SKM-1 (cell line): ENCODE measurements around the gene TIMM50.

Experiments
- DNase-seq: peaks from one replicate; lab custom pipeline; 2025; ENCODE audit not compliant: unreplicated experiment; lab: John Stamatoyannopoulos, UW

TIMM50 gene

DNA sequence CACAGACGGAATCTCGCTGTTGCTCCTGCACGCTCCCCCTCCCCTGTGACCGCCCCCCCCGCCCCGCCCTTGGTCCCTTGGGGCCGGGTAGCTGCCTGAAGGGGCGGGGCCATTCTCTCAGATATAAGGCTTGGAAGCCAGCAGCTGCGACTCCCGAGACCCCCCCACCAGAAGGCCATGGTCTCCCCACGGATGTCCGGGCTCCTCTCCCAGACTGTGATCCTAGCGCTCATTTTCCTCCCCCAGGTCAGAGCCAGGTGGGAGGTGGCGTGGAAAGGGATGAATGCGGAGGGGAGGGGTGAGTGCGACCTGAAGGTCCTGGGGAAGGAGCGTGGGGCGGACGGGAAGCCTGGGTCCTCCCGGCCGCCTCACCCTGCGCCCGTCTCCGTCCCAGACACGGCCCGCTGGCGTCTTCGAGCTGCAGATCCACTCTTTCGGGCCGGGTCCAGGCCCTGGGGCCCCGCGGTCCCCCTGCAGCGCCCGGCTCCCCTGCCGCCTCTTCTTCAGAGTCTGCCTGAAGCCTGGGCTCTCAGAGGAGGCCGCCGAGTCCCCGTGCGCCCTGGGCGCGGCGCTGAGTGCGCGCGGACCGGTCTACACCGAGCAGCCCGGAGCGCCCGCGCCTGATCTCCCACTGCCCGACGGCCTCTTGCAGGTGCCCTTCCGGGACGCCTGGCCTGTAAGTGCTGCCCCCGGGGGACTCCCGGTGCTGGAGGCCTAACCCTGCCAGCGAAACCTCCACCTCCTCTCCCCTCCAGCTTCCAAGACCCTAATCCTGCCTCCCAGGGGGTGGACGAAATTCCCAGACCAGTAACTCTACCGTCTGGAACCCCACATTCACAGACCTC, 18.4 kb downstream of the TIMM50 start, which contains the start of gene DLL3:
Gene DLL3 (plus strand): TSS at position 150 of the 845 bp plus-strand sequence. CDS start 28 bp downstream, at position 178.
- DNase-seq = no peak

- no peak for DNase-seq
Measured at GRCh38 chr19:39499932-39500331, 19.3 kb downstream of the TIMM50 start.

DNA sequence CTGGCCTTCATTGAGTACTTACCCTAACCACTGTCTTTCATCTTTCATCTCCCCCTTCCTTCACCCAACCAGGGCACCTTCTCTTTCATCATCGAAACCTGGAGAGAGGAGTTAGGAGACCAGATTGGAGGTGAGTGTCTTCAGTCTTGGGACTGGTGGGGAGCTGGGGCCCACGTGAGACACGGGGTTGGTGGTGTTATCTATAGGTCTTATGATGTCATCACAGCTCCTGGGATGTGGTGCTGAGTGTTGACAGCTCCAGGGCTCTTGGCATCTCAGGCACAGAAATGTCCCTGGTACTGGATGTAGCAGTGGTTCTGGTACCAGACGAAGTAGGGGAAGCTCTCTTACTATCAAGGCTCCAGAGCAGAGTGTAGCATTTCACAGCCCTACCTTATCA, 19.9 kb downstream of the TIMM50 start:
- no peak for DNase-seq

- no peak for DNase-seq
Measured at GRCh38 chr19:39501340-39501739, 20.7 kb downstream of the TIMM50 start.

GRCh38 chr19:39502640-39503417, 22.2 kb downstream of the TIMM50 start:
- peak; percentile 63 for DNase-seq

- no peak for DNase-seq
Measured at GRCh38 chr19:39506598-39506943, 25.9 kb downstream of the TIMM50 start.

DNA sequence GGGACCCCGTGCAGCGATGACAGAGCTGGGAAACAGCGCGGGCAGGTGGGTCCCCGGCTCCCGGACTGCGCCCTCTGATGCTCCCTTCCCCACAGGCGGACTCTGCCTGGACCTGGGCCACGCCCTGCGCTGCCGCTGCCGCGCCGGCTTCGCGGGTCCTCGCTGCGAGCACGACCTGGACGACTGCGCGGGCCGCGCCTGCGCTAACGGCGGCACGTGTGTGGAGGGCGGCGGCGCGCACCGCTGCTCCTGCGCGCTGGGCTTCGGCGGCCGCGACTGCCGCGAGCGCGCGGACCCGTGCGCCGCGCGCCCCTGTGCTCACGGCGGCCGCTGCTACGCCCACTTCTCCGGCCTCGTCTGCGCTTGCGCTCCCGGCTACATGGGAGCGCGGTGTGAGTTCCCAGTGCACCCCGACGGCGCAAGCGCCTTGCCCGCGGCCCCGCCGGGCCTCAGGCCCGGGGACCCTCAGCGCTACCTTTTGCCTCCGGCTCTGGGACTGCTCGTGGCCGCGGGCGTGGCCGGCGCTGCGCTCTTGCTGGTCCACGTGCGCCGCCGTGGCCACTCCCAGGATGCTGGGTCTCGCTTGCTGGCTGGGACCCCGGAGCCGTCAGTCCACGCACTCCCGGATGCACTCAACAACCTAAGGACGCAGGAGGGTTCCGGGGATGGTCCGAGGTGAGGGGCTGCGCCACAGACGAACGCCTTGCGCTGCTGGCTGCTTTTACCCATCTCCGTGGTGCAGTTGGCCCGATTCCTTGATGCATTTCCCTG, 26.5 kb downstream of the TIMM50 start:
- DNase-seq = peak; percentile 65

DNA sequence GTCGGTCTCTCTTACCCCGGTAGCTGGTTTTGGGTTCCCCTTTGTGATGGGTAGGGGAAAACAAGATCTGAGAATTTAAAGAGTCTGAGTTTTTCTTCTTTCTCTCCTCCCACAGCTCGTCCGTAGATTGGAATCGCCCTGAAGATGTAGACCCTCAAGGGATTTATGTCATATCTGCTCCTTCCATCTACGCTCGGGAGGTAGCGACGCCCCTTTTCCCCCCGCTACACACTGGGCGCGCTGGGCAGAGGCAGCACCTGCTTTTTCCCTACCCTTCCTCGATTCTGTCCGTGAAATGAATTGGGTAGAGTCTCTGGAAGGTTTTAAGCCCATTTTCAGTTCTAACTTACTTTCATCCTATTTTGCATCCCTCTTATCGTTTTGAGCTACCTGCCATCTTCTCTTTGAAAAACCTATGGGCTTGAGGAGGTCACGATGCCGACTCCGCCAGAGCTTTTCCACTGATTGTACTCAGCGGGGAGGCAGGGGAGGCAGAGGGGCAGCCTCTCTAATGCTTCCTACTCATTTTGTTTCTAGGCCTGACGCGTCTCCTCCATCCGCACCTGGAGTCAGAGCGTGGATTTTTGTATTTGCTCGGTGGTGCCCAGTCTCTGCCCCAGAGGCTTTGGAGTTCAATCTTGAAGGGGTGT, 27.2 kb downstream of the TIMM50 start:
- DNase-seq = no peak

GRCh38 chr19:39508629-39509028, 28.0 kb downstream of the TIMM50 start:
- DNase-seq = no peak

DNA sequence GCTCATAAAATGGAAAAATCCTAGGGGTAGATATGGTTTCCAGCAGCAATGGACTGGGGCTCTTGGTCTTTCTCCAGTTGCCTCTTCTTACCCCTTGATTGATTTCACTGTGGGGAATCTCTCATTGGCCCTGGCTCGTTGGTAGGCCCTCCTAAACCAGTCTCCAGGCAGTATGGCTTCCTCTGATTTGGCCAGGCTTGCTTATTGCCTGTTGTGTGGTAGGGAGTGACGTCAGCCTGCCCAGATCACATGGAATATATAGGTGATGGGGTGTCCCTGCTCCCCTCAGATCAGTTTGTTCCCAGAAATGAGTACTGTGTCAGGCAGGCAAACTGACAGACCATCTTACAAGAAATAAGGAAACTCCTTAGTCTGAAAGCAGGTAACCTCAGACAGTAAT, 28.6 kb downstream of the TIMM50 start:
- DNase-seq = no peak

DNA sequence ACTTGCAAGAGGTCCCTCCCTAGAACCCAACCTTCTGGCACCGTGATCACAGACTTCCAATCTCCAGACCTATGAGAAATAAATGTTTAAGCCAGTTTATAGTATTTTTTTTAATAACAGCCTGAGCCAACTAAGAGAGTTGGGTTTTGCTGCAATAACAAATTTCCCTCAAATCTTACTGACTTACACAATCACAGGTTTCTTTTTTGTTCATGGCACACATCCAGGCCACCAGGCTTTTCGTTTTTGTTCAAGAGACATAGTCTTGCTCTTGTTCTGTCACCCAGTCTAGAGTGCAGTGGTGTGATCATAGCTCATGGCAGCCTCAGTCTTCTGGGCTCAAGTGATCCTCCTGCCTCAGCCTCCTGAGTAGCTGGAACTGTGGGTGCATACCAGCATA, 32.4 kb downstream of the TIMM50 start:
- DNase-seq = no peak

DNA sequence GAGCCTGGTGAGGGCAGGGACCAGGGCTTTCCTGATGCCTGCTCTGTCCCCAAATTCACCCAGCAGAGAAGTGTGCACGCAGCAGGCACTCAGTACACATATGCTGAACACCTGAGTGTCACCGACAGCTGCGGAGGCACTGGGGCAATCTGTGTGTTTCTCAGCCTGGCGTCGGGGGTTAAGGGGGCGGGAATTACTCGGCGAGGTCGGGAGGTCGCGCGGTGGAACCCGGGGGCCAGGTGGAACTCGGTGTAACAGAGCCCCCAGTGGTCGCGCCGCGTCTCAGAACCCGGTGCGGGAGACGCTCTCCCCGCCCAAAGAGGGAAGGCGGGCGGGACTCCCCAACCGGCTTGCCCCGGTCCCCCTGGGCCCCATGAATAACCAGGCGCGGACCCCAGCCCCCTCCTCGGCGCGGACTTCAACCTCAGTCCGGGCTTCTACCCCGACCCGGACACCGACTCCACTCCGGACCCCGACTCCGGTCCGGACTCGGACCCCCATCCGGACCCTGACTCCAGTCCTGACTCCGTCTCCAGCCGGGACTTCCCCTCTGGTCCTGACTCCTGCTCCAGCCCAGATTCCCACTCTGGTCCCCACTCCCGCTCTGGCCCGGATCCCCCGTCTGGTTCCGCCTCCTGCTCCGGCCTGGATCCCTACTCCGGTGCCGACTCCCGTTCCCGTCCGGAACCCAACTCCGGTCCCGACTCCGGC, 34.4 kb downstream of the TIMM50 start, which contains the start of gene SELENOV:
Gene SELENOV (plus strand): TSS at position 300 of the 711 bp plus-strand sequence. CDS start 74 bp downstream, at position 374.
- no peak for DNase-seq

DNA sequence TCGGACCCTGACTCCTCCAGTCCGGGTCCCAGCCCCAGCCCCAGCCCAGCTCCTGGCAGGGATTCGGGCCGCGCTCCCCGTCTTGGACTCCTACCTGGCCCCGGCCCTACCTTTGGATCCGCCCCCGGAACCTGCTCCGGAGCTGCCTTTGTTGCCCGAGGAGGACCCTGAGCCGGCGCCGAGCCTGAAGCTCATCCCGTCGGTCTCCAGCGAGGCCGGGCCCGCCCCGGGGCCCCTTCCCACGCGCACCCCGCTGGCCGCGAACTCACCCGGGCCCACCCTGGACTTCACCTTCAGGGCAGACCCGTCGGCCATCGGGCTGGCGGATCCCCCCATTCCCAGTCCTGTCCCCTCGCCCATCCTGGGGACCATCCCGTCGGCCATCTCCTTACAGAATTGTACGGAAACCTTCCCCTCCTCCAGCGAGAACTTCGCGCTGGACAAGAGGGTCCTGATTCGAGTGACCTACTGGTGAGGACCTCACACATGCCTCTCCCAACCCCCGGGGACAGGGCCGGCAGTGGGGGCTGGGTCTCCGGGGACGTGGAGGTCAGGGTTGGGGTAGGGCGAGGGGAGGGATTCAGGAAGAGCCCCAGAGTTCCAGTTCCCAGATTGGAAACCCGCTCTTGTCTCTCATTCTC, 35.0 kb downstream of the TIMM50 start:
- DNase-seq = no peak

- no peak for DNase-seq
Measured at GRCh38 chr19:39516270-39516669, 35.6 kb downstream of the TIMM50 start.

DNA sequence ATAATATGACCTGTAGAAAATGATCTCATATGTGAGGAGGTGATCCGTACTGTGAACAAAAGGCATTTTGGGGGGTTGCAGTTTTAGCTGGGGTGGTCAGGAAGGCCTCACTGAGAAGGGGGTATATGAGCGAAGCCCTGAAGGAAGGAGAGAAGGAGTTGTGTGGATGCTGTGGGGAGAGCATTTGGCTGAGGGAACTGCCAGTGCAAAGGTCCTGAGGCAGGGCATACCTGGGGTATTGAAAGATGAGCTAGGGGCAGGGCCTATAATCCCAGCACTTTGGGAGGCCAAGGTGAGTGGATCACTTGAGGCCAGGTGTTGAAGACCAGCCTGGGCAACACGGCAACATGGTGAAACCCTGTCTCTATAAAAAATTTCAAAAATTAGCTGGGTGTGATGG, 36.8 kb downstream of the TIMM50 start:
- no peak for DNase-seq

DNA sequence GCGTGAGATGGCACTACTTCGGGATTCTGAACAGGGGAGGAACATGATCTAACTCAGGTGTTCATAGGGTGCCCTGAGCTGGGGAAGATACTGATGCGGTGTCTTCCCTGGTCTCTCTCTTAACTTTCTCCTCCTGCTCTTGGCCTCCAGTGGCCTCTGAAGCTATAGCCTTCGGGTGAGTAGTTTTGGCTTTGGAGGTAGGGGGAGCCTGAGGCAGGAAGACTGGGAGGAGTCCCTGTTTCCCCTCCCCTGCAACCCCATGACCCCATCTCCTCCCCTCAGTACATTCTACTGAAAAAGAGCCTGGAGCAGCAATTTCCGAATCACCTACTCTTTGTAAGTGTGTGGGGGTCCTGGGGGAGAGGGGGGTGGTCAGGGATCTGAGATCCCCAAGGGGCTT, 37.8 kb downstream of the TIMM50 start:
- DNase-seq = no peak

DNA sequence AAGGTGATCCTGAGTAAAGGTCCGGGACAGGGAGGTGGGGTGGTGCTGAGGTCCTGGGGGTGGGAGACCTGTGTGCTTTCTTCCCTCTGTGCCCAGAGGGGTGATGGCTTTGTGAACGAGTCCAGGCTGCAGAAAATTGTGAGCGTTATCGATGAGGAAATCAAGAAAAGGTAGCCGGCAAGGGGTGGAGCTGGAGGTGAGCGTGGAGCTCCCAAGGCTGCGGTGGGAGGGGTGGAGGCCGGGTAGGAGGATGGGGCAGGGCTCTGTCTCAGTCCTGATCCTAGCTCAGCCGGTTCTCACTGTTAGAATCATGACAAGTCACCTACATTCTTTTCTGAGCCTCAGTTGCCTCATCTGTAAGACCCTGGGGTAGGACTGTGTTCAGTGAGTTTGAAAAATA, 38.3 kb downstream of the TIMM50 start:
- DNase-seq = no peak

DNA sequence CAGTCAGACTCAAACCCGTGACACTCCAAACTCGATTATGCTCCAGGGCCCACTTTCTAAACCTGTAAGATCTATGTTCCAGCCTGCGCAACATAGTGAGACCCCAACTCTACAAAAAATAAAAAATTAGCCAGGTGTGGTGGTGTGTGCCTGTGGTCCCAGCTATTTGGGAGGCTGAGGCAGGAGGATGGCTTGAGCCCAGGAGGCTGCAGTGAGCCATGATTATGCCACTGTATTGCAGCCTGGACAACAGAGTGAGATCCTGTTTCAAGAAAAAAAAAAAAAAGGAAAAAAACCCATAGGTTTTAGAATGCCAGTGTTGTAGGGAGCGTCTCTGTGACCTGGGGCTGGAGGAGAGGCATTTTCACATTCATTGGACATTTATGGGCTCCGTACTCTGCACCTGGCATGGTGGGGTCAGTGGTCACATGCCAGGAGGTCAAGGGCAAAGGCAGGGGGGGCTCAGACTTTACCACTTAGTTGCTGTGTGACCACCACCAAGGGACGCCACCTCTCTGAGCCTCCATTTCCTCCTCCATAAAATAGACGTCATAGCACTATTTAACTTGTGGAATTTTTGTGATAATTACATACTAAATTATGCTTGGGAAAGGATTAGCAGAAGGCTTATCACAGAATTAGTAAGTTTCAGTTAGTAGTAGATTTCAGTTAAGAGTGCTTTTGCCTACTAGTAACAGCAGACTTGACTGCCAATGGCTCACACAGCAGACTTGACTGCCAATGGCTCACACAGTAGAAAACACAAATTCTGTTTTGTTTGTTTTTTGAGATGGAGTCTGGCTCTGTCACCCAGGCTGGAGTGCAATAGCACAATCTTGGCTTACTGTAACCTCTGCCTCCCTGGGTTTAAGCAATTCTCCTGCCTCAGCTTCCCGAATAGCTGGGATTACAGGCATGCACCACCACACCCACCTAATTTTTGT, 40.2 kb downstream of the TIMM50 start:
- DNase-seq = no peak

DNA sequence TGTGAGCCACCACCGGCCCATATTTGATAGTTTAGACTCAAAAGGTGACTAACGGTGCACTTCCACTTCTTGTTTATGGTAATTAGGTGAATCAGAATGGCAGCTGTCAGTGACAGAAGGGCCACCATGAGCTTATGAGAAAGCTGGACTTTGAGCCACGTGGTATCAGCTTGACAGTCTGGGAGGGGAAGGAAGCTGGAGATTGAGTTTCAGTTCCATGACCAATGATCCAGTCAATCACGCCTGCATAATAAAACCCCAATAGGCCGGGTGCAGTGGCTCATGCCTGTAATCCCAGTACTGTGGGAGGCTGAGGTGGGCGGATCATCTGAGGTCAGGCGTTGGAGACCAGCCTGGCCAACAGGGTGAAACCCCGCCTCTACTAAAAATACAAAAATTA, 43.9 kb downstream of the TIMM50 start:
- DNase-seq = no peak
